K562 (cell line): ENCODE measurements around the gene ELMO3. TPM values are rescaled to one million over a fixed set of nuclear protein-coding genes. Genes with fewer than 3 reads are reported as not detected.

Source experiments
- DPF2 ChIP-seq: fragments of 450-650 bp; IDR thresholded peaks from 2 replicates; pipeline ENCODE4 v1.6.1; 2016
- EHMT2 ChIP-seq: fragments of 450-650 bp; IDR thresholded peaks from 2 replicates; pipeline ENCODE4 v1.6.1; 2018; ENCODE audit warnings: antibody characterized with exemption
- ETV5 ChIP-seq: sonication (generic); formaldehyde crosslinking; IDR thresholded peaks from 2 replicates; pipeline ENCODE4 v1.4.0; 2020; ENCODE audit warnings: low read depth, mild to moderate bottlenecking, missing genetic modification reagents
- FOSL1 ChIP-seq: fragments of 200-800 bp; sonication (Bioruptor generic); conservative IDR thresholded peaks from 2 replicates; pipeline ENCODE4 v1.6.1; 2016; ENCODE audit warnings: missing genetic modification characterization, missing compliant biosample characterization
- HDAC3 ChIP-seq: fragments of 450-650 bp; IDR thresholded peaks from 2 replicates; pipeline ENCODE4 v1.6.1; 2018; ENCODE audit warnings: borderline replicate concordance, mild to moderate bottlenecking, moderate library complexity; ENCODE audit not compliant: partially characterized antibody
- HDAC8 ChIP-seq: fragments of 450-650 bp; IDR thresholded peaks from 2 replicates; pipeline ENCODE4 v1.6.1; 2016; ENCODE audit warnings: mild to moderate bottlenecking, missing genetic modification characterization, moderate library complexity, missing compliant biosample characterization
- HMG20B ChIP-seq: fragments of 250-450 bp; sonication (Bioruptor Pico); IDR thresholded peaks from 2 replicates; pipeline ENCODE4 v1.5.0; 2021; ENCODE audit warnings: mild to moderate bottlenecking
- TGIF2 ChIP-seq: sonication (generic); formaldehyde crosslinking; IDR thresholded peaks from 2 replicates; pipeline ENCODE4 v1.8.1; 2022; ENCODE audit warnings: mild to moderate bottlenecking, missing genetic modification reagents, moderate library complexity
- ZFP36 ChIP-seq: fragments of 150-350 bp; IDR thresholded peaks from 2 replicates; pipeline ENCODE4 v1.6.1; 2018; ENCODE audit warnings: low read length, low read depth; ENCODE audit not compliant: partially characterized antibody
- ZNF75A ChIP-seq: fragments of 450-650 bp; formaldehyde crosslinking; IDR thresholded peaks from 2 replicates; pipeline ENCODE4 v1.4.0; 2020; ENCODE audit warnings: mild to moderate bottlenecking
- polyA plus RNA-seq, 8 experiments: library from polyadenylated mRNA; depleted of rRNA in 4 of 8; stranded (reverse) in 5 of 8; unstranded in 3 of 8; fragments of >200 nt; fragmentation: Nextera tagmentation in 2 of 8; fragmentation: Illumina TruSeq in 1 of 8; extraction: Ambion mirVana in 2 of 8; extraction: Trizol in 1 of 8; gene quantifications; 2 replicates each; pipeline versions ENCODE4 v1.2.1 to v1.2.3, GENCODE V29; 2011 to 2014; ENCODE audit warnings: inconsistent platforms in 1 of 8, missing spikeins in 1 of 8
- total RNA-seq, 7 experiments: library from RNA; depleted of rRNA in 6 of 7; stranded (reverse); fragments of >200 nt in 6 of 7; fragmentation: Illumina TruSeq in 2 of 7; extraction: Trizol in 2 of 7; gene quantifications; 2 replicates each; pipeline versions ENCODE4 v1.2.1 to v1.2.3, GENCODE V29; 2011 to 2021; ENCODE audit warnings: low replicate concordance in 1 of 7
- TF ChIP-seq, protein P1 (sequence below): fragments of 450-650 bp; IDR thresholded peaks from 2 replicates; pipeline ENCODE4 v1.6.1; 2016; ENCODE audit warnings: mild to moderate bottlenecking, moderate library complexity
- TF ChIP-seq, protein P2 (sequence below): fragments of 250-450 bp; sonication (Bioruptor Pico); IDR thresholded peaks from 2 replicates; pipeline ENCODE4 v1.5.0; 2022; ENCODE audit warnings: mild to moderate bottlenecking

ELMO3 gene
- total and polyA plus RNA-seq, 9 of the 15 experiments (the other 6 are each of a cell fraction or from before 2014, with no cell fraction given): 0.04 to 5.1 (median 1.5) TPM

DNA sequence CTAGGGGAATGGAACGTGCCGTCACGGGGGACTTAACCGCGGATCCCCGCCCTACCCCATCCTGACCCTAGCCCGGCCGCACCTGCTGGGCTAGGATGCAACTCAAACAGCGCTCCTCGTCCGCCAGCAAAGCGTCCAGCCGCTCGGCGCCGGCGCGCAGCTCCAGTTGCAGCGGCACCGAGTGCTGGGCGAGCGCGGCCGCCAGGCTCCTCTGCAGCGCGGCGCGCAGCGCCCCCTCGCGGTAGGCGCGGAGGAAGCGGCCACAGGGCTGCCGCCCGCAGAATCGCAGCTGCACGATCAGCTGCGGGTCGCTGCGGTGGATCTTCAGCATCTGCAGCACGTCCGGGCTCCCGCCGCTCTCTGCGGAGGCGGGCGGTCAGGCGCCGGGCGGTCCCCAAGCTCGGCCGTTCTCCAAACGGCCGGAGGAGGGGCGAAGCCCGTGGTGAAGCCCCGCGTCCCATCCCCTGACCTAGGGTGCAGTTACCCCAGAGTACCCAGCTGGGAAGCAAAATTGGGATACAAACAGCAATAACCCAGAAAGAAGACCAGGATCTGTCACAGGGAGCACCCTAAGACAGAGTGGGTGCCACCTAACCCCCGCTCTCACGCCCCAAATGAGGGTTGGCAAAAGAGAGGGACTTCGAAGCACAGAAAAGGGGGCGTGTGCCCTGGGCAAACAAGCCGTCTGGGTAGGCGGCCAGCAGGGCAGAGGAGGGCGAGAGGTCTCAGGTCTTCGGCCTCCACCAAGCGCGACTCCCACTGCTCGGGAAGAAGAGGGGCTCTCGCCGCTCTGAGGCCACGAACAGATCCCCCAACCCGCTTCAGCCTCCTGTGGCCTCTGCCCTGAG is 43.4 kb upstream of the ELMO3 start (continued):
- TF ChIP-seq, protein P1, sequence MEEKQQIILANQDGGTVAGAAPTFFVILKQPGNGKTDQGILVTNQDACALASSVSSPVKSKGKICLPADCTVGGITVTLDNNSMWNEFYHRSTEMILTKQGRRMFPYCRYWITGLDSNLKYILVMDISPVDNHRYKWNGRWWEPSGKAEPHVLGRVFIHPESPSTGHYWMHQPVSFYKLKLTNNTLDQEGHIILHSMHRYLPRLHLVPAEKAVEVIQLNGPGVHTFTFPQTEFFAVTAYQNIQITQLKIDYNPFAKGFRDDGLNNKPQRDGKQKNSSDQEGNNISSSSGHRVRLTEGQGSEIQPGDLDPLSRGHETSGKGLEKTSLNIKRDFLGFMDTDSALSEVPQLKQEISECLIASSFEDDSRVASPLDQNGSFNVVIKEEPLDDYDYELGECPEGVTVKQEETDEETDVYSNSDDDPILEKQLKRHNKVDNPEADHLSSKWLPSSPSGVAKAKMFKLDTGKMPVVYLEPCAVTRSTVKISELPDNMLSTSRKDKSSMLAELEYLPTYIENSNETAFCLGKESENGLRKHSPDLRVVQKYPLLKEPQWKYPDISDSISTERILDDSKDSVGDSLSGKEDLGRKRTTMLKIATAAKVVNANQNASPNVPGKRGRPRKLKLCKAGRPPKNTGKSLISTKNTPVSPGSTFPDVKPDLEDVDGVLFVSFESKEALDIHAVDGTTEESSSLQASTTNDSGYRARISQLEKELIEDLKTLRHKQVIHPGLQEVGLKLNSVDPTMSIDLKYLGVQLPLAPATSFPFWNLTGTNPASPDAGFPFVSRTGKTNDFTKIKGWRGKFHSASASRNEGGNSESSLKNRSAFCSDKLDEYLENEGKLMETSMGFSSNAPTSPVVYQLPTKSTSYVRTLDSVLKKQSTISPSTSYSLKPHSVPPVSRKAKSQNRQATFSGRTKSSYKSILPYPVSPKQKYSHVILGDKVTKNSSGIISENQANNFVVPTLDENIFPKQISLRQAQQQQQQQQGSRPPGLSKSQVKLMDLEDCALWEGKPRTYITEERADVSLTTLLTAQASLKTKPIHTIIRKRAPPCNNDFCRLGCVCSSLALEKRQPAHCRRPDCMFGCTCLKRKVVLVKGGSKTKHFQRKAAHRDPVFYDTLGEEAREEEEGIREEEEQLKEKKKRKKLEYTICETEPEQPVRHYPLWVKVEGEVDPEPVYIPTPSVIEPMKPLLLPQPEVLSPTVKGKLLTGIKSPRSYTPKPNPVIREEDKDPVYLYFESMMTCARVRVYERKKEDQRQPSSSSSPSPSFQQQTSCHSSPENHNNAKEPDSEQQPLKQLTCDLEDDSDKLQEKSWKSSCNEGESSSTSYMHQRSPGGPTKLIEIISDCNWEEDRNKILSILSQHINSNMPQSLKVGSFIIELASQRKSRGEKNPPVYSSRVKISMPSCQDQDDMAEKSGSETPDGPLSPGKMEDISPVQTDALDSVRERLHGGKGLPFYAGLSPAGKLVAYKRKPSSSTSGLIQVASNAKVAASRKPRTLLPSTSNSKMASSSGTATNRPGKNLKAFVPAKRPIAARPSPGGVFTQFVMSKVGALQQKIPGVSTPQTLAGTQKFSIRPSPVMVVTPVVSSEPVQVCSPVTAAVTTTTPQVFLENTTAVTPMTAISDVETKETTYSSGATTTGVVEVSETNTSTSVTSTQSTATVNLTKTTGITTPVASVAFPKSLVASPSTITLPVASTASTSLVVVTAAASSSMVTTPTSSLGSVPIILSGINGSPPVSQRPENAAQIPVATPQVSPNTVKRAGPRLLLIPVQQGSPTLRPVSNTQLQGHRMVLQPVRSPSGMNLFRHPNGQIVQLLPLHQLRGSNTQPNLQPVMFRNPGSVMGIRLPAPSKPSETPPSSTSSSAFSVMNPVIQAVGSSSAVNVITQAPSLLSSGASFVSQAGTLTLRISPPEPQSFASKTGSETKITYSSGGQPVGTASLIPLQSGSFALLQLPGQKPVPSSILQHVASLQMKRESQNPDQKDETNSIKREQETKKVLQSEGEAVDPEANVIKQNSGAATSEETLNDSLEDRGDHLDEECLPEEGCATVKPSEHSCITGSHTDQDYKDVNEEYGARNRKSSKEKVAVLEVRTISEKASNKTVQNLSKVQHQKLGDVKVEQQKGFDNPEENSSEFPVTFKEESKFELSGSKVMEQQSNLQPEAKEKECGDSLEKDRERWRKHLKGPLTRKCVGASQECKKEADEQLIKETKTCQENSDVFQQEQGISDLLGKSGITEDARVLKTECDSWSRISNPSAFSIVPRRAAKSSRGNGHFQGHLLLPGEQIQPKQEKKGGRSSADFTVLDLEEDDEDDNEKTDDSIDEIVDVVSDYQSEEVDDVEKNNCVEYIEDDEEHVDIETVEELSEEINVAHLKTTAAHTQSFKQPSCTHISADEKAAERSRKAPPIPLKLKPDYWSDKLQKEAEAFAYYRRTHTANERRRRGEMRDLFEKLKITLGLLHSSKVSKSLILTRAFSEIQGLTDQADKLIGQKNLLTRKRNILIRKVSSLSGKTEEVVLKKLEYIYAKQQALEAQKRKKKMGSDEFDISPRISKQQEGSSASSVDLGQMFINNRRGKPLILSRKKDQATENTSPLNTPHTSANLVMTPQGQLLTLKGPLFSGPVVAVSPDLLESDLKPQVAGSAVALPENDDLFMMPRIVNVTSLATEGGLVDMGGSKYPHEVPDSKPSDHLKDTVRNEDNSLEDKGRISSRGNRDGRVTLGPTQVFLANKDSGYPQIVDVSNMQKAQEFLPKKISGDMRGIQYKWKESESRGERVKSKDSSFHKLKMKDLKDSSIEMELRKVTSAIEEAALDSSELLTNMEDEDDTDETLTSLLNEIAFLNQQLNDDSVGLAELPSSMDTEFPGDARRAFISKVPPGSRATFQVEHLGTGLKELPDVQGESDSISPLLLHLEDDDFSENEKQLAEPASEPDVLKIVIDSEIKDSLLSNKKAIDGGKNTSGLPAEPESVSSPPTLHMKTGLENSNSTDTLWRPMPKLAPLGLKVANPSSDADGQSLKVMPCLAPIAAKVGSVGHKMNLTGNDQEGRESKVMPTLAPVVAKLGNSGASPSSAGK: no peak
- peak; percentile 3 for TF ChIP-seq ZFP36
- no peak for TF ChIP-seq FOSL1
- 0 out of 2 replicates have a peak, but pooled peaks have one; percentile 48 for TF ChIP-seq ETV5
- no peak for TF ChIP-seq HMG20B (CRISPR knock-in tag)
- TF ChIP-seq HDAC8 (tag): no peak
- no peak for TF ChIP-seq HDAC3
- TF ChIP-seq TGIF2 (CRISPR knock-in tag): no peak
- TF ChIP-seq ZNF75A (CRISPR knock-in tag): no peak
- no peak for TF ChIP-seq DPF2
- TF ChIP-seq EHMT2: no peak
- TF ChIP-seq, protein P2, sequence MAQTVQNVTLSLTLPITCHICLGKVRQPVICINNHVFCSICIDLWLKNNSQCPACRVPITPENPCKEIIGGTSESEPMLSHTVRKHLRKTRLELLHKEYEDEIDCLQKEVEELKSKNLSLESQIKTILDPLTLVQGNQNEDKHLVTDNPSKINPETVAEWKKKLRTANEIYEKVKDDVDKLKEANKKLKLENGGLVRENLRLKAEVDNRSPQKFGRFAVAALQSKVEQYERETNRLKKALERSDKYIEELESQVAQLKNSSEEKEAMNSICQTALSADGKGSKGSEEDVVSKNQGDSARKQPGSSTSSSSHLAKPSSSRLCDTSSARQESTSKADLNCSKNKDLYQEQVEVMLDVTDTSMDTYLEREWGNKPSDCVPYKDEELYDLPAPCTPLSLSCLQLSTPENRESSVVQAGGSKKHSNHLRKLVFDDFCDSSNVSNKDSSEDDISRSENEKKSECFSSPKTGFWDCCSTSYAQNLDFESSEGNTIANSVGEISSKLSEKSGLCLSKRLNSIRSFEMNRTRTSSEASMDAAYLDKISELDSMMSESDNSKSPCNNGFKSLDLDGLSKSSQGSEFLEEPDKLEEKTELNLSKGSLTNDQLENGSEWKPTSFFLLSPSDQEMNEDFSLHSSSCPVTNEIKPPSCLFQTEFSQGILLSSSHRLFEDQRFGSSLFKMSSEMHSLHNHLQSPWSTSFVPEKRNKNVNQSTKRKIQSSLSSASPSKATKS: no peak
